ENCODE data around the gene HLA-DPA1.

The HLA-DPA1 gene

GRCh38 chr6:33061987-33062386, 11.5 kb downstream of the HLA-DPA1 start:
- DNase-seq, result no peak

DNA sequence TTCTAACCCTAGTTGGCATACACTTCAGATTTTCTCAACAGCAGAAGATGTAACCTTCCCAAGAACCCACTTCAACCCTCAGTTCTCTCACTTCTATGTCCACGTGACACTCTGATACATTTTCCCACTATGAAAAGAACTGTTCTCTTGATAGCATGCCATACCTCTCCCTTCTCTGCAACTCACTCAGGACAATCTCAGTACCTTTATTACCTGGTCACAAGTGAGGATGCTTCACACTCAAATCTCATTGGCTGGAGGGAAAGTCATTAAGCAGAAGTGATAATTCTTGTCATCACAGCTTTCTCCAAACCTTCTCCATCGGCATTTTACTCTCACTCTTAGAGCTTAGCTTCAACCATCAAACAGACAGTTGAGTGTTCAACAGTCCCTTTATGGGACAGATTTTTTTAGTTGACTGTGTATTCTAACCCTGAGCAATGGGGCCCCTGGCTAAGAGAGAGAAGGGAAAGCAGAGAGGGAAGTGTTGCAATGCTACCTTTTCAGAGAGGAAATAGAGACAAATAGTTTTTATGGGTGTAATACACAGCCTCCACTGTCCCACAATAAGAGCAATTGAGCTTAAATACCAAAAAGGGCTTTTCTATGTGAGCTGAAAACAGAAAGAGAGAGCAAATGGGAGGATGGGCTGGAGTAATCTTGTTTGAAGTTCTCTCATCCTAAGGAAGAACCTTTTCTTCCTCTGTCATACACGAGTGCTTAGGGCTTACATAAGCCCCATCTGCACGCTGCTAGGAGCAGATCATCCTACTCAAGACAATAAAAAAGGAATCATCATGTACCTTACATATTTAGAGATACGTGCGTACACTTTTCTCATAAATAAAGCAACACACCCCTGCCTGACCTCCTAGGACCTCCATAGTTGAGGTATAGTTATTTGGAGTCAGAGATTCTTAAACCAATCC, 16.0 kb downstream of the HLA-DPA1 start:
- no peak for DNase-seq

- DNase-seq, result no peak
These were observed 20.2 kb downstream of the HLA-DPA1 start for GRCh38 chr6:33053230-33053629.

- DNase-seq, result no peak
These were observed 20.8 kb downstream of the HLA-DPA1 start for GRCh38 chr6:33052627-33053026.

- DNase-seq, result no peak
These were observed 23.2 kb downstream of the HLA-DPA1 start for GRCh38 chr6:33050014-33050810.

GRCh38 chr6:33049323-33050013, 24.0 kb downstream of the HLA-DPA1 start:
- DNase-seq, result no peak

GRCh38 chr6:33040157-33040556, 33.3 kb downstream of the HLA-DPA1 start:
- DNase-seq, result no peak

DNA sequence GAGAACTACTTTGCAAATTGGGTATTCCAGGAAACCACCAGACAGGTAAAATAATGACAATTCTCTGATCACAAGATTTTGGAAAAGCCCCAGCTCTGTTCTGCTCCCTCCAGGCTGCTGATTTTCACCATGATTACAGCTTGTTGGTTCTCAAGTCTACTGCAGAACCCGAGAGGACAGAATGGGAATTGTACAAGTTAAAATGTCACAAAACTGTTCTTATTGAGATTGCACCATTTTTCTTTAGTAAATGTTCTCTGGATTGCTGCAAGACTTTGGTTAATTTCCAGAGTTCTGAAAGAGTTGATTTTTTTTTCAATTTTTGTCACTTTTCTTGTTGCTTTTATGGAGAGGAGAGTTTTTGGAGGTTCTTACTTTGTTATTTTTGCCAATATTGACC, 36.9 kb downstream of the HLA-DPA1 start:
- DNase-seq, result no peak

- DNase-seq, result no peak
These were observed 38.9 kb downstream of the HLA-DPA1 start for GRCh38 chr6:33034554-33034953.

DNA sequence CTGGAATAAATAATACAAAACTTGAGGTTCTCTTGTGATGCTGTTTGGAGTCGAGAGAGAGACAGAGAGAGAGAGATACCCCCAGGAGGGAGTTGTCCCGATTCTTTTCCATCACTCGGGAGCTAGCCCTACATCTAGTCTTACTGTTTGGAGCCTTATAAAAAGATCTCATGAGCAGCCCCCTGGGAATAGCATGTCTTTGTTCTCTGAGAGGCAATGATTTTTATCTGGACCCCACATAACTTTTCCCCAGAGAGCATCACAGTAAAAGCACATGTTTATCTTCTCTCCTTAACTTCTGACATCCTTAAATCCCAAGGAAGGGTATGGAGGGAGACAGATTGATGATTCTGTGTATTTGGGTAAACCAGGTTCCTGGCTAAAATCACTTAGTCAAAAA, 43.2 kb downstream of the HLA-DPA1 start:
- no peak for DNase-seq

DNA sequence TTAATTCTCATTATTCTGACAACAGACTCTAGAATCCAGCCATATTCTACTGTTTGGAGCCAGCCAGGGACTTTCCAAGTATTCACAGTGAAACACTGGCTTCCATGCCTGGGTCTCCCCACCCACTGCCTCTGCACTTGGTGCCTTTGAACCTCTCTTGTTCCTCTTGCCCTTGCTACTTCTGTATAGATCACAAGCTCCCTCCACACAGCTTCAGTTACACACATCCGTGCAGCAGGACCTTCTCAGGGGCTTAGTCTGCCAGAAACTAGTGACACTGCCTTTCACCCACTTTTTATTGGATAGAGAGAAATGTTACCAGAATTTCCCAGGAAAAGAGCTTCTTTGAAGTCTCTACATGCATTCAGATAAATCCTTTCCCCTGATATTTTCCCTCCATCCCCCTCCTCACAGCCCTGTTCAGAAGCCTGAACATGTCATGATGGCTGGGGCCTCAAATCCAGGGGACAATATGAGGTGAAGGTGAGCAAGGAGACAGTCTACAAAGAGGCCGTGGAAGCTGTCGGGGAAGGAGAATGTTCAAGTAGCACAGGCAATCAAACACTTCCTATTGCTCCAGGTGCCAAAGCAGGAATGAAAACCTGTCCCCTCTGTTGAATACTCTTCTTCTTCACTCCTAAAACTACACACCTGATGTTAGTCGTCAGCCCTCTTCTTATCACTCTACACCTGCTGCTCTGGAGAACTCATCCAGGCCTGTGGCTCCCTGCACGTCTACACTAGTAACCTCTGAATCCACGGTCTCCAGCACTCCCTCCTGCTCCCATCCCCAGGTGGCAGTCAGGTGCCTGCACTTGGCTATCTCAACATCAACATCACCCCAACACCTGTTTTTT, 43.9 kb downstream of the HLA-DPA1 start:
- DNase-seq, result no peak

DNA sequence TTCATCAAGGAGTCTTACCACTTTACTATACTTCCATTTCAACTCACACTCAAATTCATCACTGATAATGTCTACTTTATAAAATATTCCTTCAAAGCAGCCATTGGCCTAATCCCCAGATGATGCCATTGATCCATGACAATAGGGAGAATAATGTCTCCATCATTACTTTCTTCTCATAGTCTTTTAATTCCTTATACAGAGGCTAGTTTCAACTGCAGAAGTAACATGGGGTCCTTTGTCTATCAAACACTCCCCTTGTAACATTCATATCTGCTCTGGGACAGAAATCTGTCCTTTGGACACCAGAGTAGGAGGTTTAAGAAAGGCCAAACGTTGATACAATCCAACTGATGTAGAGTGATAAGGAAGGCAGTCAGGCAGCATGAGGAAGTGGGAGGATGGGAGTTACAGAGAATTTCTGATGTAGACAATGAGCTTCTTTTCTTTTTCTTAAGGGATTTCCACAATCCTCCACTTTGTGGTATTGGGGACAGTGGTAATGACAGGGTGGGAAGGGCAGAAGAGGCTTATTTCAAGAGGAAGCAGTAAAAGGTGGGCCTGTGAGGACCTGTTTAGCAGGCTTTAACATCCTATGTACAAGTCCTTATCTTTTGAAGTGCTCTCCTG, 45.1 kb downstream of the HLA-DPA1 start:
- no peak for DNase-seq

DNA sequence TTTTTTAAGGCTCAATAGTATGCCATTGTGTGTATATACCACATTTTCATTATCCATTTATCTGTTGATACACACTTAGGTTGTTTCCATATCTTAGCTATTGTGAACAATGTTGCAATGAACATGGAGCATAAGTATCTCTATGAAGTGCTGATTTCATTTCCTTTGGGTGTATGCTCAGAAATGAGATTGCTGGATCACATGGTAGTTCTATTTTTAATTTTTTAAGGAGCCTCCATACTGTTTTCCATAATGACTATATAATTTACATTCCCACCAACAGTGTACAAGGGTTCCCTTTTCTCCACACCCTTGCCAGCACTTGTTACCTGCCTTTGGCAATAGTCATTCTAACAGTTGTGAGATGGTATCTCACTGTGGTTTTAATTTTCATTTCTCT, 48.9 kb downstream of the HLA-DPA1 start:
- DNase-seq, result no peak

GRCh38 chr6:33023536-33023935, 49.9 kb downstream of the HLA-DPA1 start:
- DNase-seq, result no peak

DNA sequence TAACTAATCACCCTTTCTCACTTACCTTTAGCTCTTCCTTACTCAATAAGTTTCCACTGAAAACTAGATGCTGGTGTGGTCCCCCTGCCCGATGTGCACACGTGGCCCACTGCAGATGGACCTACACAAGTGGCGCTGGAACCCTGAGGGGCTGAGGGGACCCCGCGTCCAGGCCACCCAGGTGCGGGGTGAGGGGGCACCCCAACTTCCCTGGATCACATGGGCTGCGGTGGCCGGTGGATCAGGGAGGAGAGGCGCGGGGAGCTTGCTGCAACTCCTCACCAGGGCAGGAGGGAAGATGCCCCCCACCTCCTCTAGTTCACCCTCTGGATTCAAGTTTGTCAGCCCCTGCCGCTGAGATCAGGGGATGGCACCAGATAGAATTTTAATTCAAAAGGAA, 51.5 kb downstream of the HLA-DPA1 start:
- no peak for DNase-seq

- DNase-seq, result no peak
These were observed 54.1 kb downstream of the HLA-DPA1 start for GRCh38 chr6:33019372-33019771.

DNA sequence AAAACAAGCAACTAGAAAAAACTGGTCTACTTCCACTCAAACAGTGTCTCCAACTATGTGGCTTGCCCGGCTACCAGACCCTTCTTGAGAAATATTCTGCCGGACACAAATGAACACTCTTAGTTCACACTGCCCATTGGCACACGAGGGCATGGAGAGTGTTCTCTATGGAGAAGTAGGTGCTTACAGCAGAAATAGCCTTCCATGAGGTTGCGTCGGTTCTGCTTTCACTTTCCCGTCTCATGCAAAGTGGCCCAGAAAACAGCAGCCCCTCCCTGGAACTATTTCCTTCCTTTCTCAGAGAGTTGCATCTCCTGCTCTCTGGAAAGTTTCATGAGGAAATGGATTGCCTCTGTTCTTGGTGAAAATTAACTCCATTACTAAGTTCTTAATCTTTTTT, 54.5 kb downstream of the HLA-DPA1 start:
- DNase-seq, result no peak

DNA sequence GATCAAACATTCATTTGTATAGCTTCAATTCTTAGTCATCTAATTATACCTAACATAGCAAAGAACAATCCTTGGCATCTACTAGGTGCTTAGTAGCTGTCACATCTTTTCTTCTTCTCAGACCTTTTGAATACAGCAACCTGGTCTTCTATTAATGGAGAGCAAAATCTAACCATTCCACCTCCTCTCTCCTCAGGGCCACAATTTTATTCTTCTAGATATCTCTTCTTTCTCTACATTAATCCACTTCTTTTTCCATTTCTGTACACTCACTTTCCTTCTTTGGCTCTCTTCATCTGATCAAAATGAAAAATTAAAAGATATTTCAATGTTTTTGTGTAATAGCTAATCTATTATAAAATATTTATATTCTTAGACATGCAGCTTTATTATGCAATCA, 55.0 kb downstream of the HLA-DPA1 start:
- DNase-seq, result no peak

DNA sequence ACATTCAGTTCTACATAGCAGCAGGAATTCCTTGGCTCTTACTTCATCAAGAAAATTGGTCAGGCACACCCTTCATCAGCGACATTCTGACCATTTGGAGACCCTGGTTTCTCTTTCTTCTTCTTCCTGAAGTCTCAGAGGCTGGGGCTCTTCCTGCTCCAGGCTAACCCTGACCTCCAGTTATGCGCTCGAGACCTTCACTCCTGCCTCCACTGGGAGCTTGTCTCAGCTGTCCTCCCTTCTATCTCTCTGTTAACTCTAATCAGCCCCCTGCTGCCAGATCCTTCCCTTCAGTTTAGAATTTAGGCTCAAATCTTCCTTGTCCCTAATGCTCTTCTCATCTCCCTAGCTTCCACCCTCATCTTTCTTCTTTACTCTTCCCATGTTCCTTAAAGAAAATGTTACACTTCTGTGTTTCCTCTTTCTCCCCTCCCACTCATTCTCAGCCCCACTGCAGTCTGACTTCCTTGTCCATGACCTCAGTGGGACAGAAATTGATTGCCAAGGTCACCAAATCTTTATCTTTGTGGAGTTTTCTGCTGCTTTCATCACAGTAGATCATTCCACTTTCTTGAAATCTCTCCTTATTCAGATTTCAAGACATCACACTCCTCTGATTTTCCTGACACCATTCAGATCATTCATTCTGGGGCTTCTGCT, 55.6 kb downstream of the HLA-DPA1 start:
- DNase-seq, result no peak

DNA sequence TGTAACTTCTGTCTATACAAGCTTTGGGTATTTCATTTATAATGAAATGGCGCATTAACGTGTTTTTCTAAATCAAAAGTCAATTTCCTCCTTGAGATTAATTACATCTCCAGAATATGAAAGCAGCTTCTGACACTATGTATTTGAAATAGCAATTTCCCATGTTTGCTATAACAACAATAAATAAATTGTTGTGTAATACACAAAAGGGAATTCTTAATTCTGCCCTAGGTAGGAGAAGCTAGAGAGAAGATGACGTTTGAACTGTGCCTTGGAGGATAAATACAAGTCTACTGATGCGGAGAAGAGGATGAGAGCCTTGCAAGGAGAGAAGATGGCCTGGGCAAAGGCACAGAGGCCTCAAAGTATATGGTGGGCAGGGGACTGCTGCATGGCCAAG, 56.4 kb downstream of the HLA-DPA1 start:
- no peak for DNase-seq

DNA sequence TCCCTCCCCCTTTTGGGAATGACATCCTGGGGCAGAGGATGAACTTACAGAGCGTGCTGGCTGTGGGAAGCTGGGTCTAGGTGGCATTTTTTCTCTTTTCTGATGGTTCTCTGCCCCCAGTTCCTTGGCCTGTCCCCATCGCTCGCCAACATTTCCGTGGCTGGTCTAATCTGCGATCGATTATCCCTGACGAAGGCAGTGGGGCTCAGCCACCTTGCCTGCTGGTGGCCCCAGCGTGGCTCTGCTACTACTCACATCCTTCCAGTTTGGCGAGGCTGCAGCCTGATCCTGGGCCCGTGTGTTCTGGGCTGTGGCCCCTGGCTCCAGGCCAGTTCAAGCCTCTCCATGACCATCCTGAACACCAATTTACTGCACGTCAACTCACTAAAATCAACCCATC, 57.7 kb downstream of the HLA-DPA1 start:
- no peak for DNase-seq
